VCaP (cell line): ENCODE measurements around the gene TMPRSS11E.

Source experiments
- H3K27ac ChIP-seq: fragments of 450-650 bp; 2 replicates; pipeline ENCODE4 v1.5.1; 2017
- CTCF ChIP-seq: fragments of 450-650 bp; conservative IDR thresholded peaks from 2 replicates; pipeline ENCODE4 v1.5.1; 2017; ENCODE audit warnings: mild to moderate bottlenecking, moderate library complexity

Gene TMPRSS11E

DNA sequence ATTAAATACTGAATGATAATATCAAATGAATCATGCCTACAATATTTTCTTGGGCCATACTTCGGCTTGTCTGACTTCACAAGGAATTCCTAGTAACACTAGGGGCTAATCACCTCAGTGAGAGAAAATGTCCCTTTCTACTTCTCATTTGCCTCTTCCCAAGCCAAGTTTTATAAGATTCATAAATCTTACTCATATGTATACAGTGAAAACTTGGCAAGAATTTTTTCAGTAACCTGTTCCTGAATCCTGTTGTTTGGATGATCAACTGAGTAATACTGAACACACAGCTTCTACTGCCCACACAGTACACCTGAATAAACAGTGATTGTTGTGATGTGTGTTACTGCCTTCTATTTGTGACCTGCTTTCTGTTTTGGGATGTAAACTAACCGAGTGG, 16.5 kb downstream of the TMPRSS11E start:
- no peak for TF ChIP-seq CTCF
- H3K27ac ChIP-seq, result peak overlapping the region; percentile 79

- no peak for TF ChIP-seq CTCF
- H3K27ac ChIP-seq, result peak overlapping the region; percentile 79
These were observed 17.8 kb downstream of the TMPRSS11E start for GRCh38 chr4:68465058-68465457.

GRCh38 chr4:68466185-68466584, 18.9 kb downstream of the TMPRSS11E start:
- H3K27ac ChIP-seq, result no peak overlapping the region
- no peak for TF ChIP-seq CTCF

DNA sequence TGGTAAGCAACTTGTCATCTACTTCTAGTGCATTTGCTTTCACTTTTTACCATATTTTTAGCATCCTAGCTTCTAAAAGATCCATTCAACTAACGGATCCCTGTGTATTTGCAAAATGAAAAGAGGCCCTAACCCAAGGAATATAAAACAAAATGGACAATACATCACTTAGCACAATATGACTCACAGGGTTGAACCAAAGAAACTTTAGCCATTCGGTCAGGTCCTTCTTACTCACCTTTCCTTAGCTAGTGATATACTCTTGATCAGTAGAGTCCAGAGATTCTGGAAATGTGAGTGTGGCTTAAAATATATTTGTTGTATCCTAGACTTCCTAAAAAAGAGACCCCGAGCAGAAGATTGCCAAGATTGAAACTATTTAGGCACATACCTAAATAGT, 19.5 kb downstream of the TMPRSS11E start:
- no peak for TF ChIP-seq CTCF
- no peak overlapping the region for H3K27ac ChIP-seq

- no peak overlapping the region for H3K27ac ChIP-seq
- TF ChIP-seq CTCF, result no peak
These were observed 22.2 kb downstream of the TMPRSS11E start for GRCh38 chr4:68469482-68469881.

DNA sequence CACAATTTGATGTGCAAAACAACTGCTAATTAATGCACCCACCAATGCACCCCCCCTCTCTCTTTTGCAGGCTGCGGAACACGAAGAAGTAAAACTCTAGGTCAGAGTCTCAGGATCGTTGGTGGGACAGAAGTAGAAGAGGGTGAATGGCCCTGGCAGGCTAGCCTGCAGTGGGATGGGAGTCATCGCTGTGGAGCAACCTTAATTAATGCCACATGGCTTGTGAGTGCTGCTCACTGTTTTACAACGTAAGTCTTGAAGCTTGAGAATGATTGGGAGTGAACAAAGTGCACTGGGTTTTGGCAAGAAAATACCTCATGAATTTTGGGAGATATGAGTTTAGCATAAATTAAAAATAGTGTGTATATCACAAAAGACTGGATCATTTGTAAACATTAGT, 28.9 kb downstream of the TMPRSS11E start:
- H3K27ac ChIP-seq, result no peak overlapping the region

DNA sequence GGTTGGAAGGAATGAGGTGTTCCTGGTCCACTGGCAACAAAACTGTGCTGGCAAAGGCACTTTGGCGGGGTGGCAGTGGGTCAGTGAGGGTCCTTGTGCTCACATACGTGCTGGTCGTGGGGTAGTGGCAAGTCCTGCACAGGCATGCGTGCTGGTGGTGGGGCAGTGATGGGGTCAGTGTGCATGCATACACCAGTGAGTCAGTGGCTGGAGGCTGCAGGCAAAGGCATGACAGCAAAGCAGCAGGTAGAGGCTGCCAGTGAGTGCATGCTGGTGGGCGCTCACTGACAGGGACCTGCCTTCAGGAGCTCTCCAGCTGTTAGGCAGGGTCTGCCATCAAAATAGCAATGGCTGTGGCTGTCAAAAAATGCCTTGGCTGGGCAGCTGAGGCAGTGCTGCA, 42.1 kb downstream of the TMPRSS11E start:
- no peak for TF ChIP-seq CTCF

More for the DNA sequence above, 28.9 kb downstream of the TMPRSS11E start:
- TF ChIP-seq CTCF, result no peak

More for the DNA sequence above, 42.1 kb downstream of the TMPRSS11E start:
- H3K27ac ChIP-seq, result no peak overlapping the region
